Keratinocyte (primary cell): ENCODE data around the gene PPM1H.

Experiments used
- CTCF ChIP-seq, 3 experiments: IDR thresholded peaks in 1 of 3; conservative IDR thresholded peaks in 1 of 3; optimal IDR thresholded peaks in 1 of 3; 2 replicates in 2 of 3; 3 replicates in 1 of 3; pipeline versions ENCODE3 to v1.5.1; 2011; ENCODE audit warnings: low read length in 3 of 3, mild to moderate bottlenecking in 3 of 3, moderate library complexity in 2 of 3, control low read depth in 1 of 3, inconsistent platforms in 1 of 3; ENCODE audit not compliant: insufficient read depth in 2 of 3; ENCODE audit errors: extremely low read depth in 1 of 3
- EZH2 ChIP-seq: IDR thresholded peaks from one replicate; pipeline ENCODE4 v1.6.1; 2012; ENCODE audit warnings: inconsistent platforms, mild to moderate bottlenecking, low read length, moderate library complexity

- TF ChIP-seq CTCF (optimal IDR thresholded peaks at IDR 0.05 in 1 of 3, IDR thresholded peaks at IDR 0.05 in 1 of 3, conservative IDR thresholded peaks at IDR 0.05 in 1 of 3; ENCODE audit: extremely low read depth in 1 of 3, insufficient read depth in 2 of 3, low read length in 3 of 3): no peak
- TF ChIP-seq EZH2: no peak
Observed at GRCh38 chr12:62679608-62680007, 255.3 kb downstream of the PPM1H start.
